Ishikawa (cell line): ENCODE measurements around the gene MAD1L1.

Experiments
- CEBPB ChIP-seq: IDR thresholded peaks from 2 replicates; pipeline ENCODE4 v1.6.1; 2012
- EP300 ChIP-seq: IDR thresholded peaks from 2 replicates; pipeline ENCODE4 v1.6.1; 2012; ENCODE audit warnings: borderline replicate concordance
- FOXM1 ChIP-seq: IDR thresholded peaks from 2 replicates; pipeline ENCODE4 v1.6.1; 2012; ENCODE audit warnings: low read depth, borderline replicate concordance
- MAX ChIP-seq: IDR thresholded peaks from 2 replicates; pipeline ENCODE4 v1.6.1; 2012
- NFIC ChIP-seq: IDR thresholded peaks from 2 replicates; pipeline ENCODE4 v1.6.1; 2012
- RAD21 ChIP-seq: IDR thresholded peaks from 2 replicates; pipeline ENCODE4 v1.6.1; 2012; ENCODE audit warnings: low read depth
- REST ChIP-seq: IDR thresholded peaks from 2 replicates; pipeline ENCODE4 v1.6.1; 2012; ENCODE audit warnings: low read depth, mild to moderate bottlenecking
- TAF1 ChIP-seq: IDR thresholded peaks from 2 replicates; pipeline ENCODE4 v1.6.1; 2012; ENCODE audit warnings: low read depth, mild to moderate bottlenecking
- TCF12 ChIP-seq: IDR thresholded peaks from 2 replicates; pipeline ENCODE4 v1.6.1; 2012; ENCODE audit warnings: low read depth
- TEAD4 ChIP-seq: IDR thresholded peaks from 2 replicates; pipeline ENCODE4 v1.6.1; 2012
- ZBTB7A ChIP-seq: IDR thresholded peaks from 2 replicates; pipeline ENCODE4 v1.6.1; 2012; ENCODE audit warnings: low read depth

- TF ChIP-seq REST = no peak
- TF ChIP-seq TAF1 = no peak
- no peak for TF ChIP-seq TEAD4
- no peak for TF ChIP-seq TCF12
- no peak for TF ChIP-seq CEBPB
- no peak for TF ChIP-seq ZBTB7A
- TF ChIP-seq RAD21 = no peak
- TF ChIP-seq FOXM1 = no peak
- TF ChIP-seq EP300 = no peak
- no peak for TF ChIP-seq NFIC
- no peak for TF ChIP-seq MAX
Observed at GRCh38 chr7:2011266-2012043, 221.3 kb downstream of the MAD1L1 start.
